HG03025 (cell line): Measurements from ENCODE around the gene ZDHHC8.

Experiments used
- ATAC-seq: cut with Tn5 transposase; IDR thresholded peaks from one replicate; pipeline ENCODE4 v1.9.1; 2021; ENCODE audit warnings: mild to moderate bottlenecking, moderate library complexity; ENCODE audit not compliant: unreplicated experiment, low FRiP score

ZDHHC8 gene

GRCh38 chr22:20096574-20097420 is 34.8 kb upstream of the ZDHHC8 start:
- no peak for ATAC-seq

GRCh38 chr22:20099099-20099711 is 32.4 kb upstream of the ZDHHC8 start:
- no peak for ATAC-seq

GRCh38 chr22:20101638-20102037 is 30.0 kb upstream of the ZDHHC8 start:
- ATAC-seq = no peak

GRCh38 chr22:20102203-20102780 is 29.3 kb upstream of the ZDHHC8 start:
- ATAC-seq = no peak

GRCh38 chr22:20105456-20106204 is 26.0 kb upstream of the ZDHHC8 start:
- no peak for ATAC-seq

GRCh38 chr22:20106205-20106848 is 25.3 kb upstream of the ZDHHC8 start:
- no peak for ATAC-seq

GRCh38 chr22:20106849-20107237 is 24.8 kb upstream of the ZDHHC8 start:
- ATAC-seq = no peak

GRCh38 chr22:20107471-20107901 is 24.1 kb upstream of the ZDHHC8 start:
- no peak for ATAC-seq

GRCh38 chr22:20107951-20108756 is 23.4 kb upstream of the ZDHHC8 start:
- ATAC-seq = no peak

- no peak for ATAC-seq
Measured at GRCh38 chr22:20108757-20109230, 22.8 kb upstream of the ZDHHC8 start.

- no peak for ATAC-seq
Measured at GRCh38 chr22:20109411-20110358, 21.9 kb upstream of the ZDHHC8 start.

- no peak for ATAC-seq
Measured at GRCh38 chr22:20110359-20110985, 21.1 kb upstream of the ZDHHC8 start.

- no peak for ATAC-seq
Measured at GRCh38 chr22:20111045-20111688, 20.4 kb upstream of the ZDHHC8 start.

- ATAC-seq = no peak
Measured at GRCh38 chr22:20111689-20112622, 19.6 kb upstream of the ZDHHC8 start.

- no peak for ATAC-seq
Measured at GRCh38 chr22:20112623-20113511, 18.7 kb upstream of the ZDHHC8 start.
